ENCODE results near the gene BAIAP2. TPM values are rescaled to one million over a fixed set of nuclear protein-coding genes. Genes with fewer than 3 reads are reported as not detected.

Gene BAIAP2
- polyA plus RNA-seq, 1 experiment = 9.6 TPM

- Histone ChIP-seq H3K27me3 (ENCODE audit: control insufficient read depth, insufficient read depth, low read length) (no peaks in the 10 kb centered on the region), H3K9me3 (ENCODE audit: control insufficient read depth, insufficient read depth, low read length) (no peaks in the 10 kb centered on the region), H3K4me3 (ENCODE audit: low read depth, low read length) (no peak overlapping the region), H3K27ac (ENCODE audit: low read depth, low read length) (no peak overlapping the region)
- ChIA-PET CTCF (interaction anchor here (0.6 to 4.4 kb wide), 6 partner anchors 15 to 212 kb away, joined by 3 to 36 read pairs (median 3); no protein-coding TSS in a partner anchor), POLR2A (no interaction called here)
- DNase-seq (ENCODE audit: low read depth, low spot score) = no peak
- no peak for TF ChIP-seq CTCF (IDR thresholded peaks at IDR 0.05; ENCODE audit: low read depth, low read length)
These were observed 45.4 kb upstream of the BAIAP2 start for GRCh38 chr17:80989586-80989913.

DNA sequence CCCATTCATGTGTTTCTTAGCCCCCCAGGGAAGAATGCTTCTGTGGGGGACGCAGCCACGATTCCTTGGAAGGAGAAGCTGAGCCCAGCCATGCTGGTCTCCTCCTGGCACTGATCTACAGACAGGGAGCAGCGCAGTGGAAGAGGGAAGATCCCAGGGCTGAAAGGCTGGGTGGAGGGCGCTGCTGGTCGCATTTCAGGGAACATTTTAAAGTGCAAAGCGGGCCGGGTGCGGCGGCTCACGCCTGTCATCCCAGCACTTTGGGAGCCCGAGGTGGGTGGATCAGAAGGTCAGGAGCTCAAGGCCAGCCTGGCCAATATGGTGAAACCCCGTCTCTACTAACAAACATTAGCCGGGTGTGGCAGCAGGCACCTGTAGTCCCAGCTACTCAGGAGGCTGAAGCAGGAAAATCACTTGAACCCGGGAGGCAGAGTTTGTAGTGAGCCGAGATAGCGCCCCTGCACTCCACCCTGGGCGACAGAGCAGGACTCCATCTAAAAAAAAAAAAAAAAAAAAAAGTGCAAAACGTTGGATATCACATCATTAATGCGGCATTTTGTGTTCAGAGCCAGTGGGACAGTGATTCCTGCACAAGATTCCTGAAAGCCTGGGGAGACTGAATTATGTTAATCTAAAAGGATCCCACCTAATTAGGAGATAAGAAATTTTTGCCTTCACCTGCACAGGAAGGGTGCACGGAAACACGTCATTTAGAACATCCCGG, 43.9 kb upstream of the BAIAP2 start:
- H3K27me3 ChIP-seq (ENCODE audit: control insufficient read depth, insufficient read depth, low read length) = no peaks in the 10 kb centered on the region
- DNase-seq (ENCODE audit: low read depth, low spot score) = no peak
- peak overlapping the region; percentile 70 for H3K4me3 ChIP-seq (ENCODE audit: low read depth, low read length)
- no peak for TF ChIP-seq CTCF (IDR thresholded peaks at IDR 0.05; ENCODE audit: low read depth, low read length)
- ChIA-PET POLR2A (interaction anchor here (0.6 kb wide), 1 partner anchor 139 kb away, joined by 3 read pairs; no protein-coding TSS in a partner anchor), CTCF (interaction anchor here (4.4 kb wide), 1 partner anchor 112 kb away, joined by 36 read pairs; no protein-coding TSS in a partner anchor)
- no peak overlapping the region for H3K27ac ChIP-seq (ENCODE audit: low read depth, low read length)
- H3K9me3 ChIP-seq (ENCODE audit: control insufficient read depth, insufficient read depth, low read length) = no peaks in the 10 kb centered on the region

GRCh38 chr17:80991645-80992076, 43.3 kb upstream of the BAIAP2 start, which contains the start of gene CHMP6:
Gene CHMP6, plus strand, starts transcription at chr17:80991841. Its CDS starts 78 bp downstream, at chr17:80991919.
- ChIA-PET POLR2A (no interaction called here), CTCF (interaction anchor here (4.4 kb wide), 1 partner anchor 111 kb away, joined by 36 read pairs; no protein-coding TSS in a partner anchor)
- Histone ChIP-seq H3K27ac (ENCODE audit: low read depth, low read length) (no peak within 1 kb of the TSS), H3K9me3 (ENCODE audit: control insufficient read depth, insufficient read depth, low read length) (no peaks in the 10 kb centered on the region), H3K27me3 (ENCODE audit: control insufficient read depth, insufficient read depth, low read length) (no peaks in the 10 kb centered on the region), H3K4me3 (ENCODE audit: low read depth, low read length) (peak within 1 kb of the TSS; percentile 70)
- DNase-seq (ENCODE audit: low read depth, low spot score) = peak; percentile 23
- no peak; the same call in 1 of the 2 replicates for TF ChIP-seq CTCF (IDR thresholded peaks at IDR 0.05; ENCODE audit: low read depth, low read length)

- no peak for DNase-seq (ENCODE audit: low read depth, low spot score)
- Histone ChIP-seq H3K4me3 (ENCODE audit: low read depth, low read length) (peak overlapping the region; percentile 70), H3K27ac (ENCODE audit: low read depth, low read length) (no peak overlapping the region), H3K27me3 (ENCODE audit: control insufficient read depth, insufficient read depth, low read length) (no peaks in the 10 kb centered on the region), H3K9me3 (ENCODE audit: control insufficient read depth, insufficient read depth, low read length) (no peaks in the 10 kb centered on the region)
- ChIA-PET CTCF (interaction anchor here (0.7 kb wide), 1 partner anchor 106 kb away, joined by 4 read pairs; no protein-coding TSS in a partner anchor), POLR2A (interaction anchor here (0.7 kb wide), 1 partner anchor 48 kb away, joined by 3 read pairs; no protein-coding TSS in a partner anchor)
- TF ChIP-seq CTCF (IDR thresholded peaks at IDR 0.05; ENCODE audit: low read depth, low read length) = no peak
These were observed 42.6 kb upstream of the BAIAP2 start for GRCh38 chr17:80992077-80992947.

Data from AG04450 (cell line).